Adrenal gland (tissue), 12 donors: ENCODE results near the gene NENF. TPM values are rescaled to one million over a fixed set of nuclear protein-coding genes. Genes with fewer than 3 reads are reported as not detected.

Source experiments
- DNase-seq, 7 donors: peaks; one replicate each; pipeline ENCODE4 v3.0.0-alpha.2; 2019 to 2020
- H3K27ac ChIP-seq, 5 donors: fragments of 200-600 bp; sonication (generic) in 4 of 5; 1 replicate in 3 of 5; 2 replicates in 2 of 5; pipeline versions ENCODE4 v1.5.1 to v1.8.0; 2016 to 2020; ENCODE audit warnings: mild to moderate bottlenecking in 1 of 5
- H3K27me3 ChIP-seq: fragments of 200-600 bp; 2 replicates; pipeline ENCODE4 v1.8.0; 2021
- H3K36me3 ChIP-seq, 2 donors: fragments of 200-600 bp; replicated peaks in 1 of 2; 1 replicate in 1 of 2; 2 replicates in 1 of 2; pipeline versions ENCODE4 v1.5.1 to v1.8.0; 2018 to 2022
- H3K4me1 ChIP-seq, 2 donors: fragments of 200-600 bp; replicated peaks in 1 of 2; 1 replicate in 1 of 2; 2 replicates in 1 of 2; pipeline versions ENCODE4 v1.5.1 to v1.8.0; 2018 to 2021
- H3K4me3 ChIP-seq, 4 donors: fragments of 200-600 bp; sonication (generic) in 3 of 4; one replicate each; pipeline ENCODE4 v1.5.1; 2016 to 2018
- H3K9me3 ChIP-seq, 3 donors: fragments of 200-600 bp; sonication (generic) in 1 of 3; replicated peaks in 1 of 3; 1 replicate in 2 of 3; 2 replicates in 1 of 3; pipeline versions ENCODE4 v1.5.1 to v1.8.0; 2016 to 2021
- POLR2A ChIP-seq, 2 donors: fragments of 450-650 bp; IDR thresholded peaks; one replicate each; pipeline ENCODE4 v1.6.1; 2017; ENCODE audit warnings: antibody characterized with exemption in 2 of 2, mild to moderate bottlenecking in 2 of 2, moderate library complexity in 1 of 2
- WGBS, 4 donors: extraction: QIAGEN DNeasy Blood & Tissue Kit in 2 of 4; methylation state at CpG; one replicate each; pipeline versions ENCODE4 v1.1.5 to v1.1.7; 2013 to 2017; 5-methylcytosine and 5-hydroxymethylcytosine counted together
- intact Hi-C, 2 donors: fragments of 100-400 bp; cut with DNase I; formaldehyde crosslinking; loops; one replicate each; pipeline versions ENCODE4 v1.14.1 to v1.15.0; 2022 to 2023
- polyA plus RNA-seq, 3 donors: library from polyadenylated mRNA; stranded (reverse); fragments of 200-250 nt in 2 of 3; fragments of 350-450 nt in 1 of 3; fragmentation: Illumina TruSeq in 1 of 3; extraction: RNeasy Lipid Tissue Mini Kit (QIAGEN cat#74804) in 1 of 3; gene quantifications; one replicate each; pipeline ENCODE4 v1.2.3, GENCODE V29; 2013 to 2014
- total RNA-seq, 9 donors: library from RNA; depleted of rRNA in 4 of 9; stranded (reverse); fragments of >200 nt in 4 of 9; fragments of 120-200 nt in 1 of 9; fragmentation: NEBNext Ultra II Directional in 1 of 9; extraction: Animal tissue kit (Norgen Biotek cat#: 25700) in 1 of 9; gene quantifications; one replicate each; pipeline versions ENCODE4 v1.1.0 to v1.2.4, GENCODE V29; 2013 to 2023
- TF ChIP-seq, protein P1 (sequence below), 6 experiments: fragments of 450-650 bp in 4 of 6; fragments of 200-600 bp in 2 of 6; sonication (generic) in 1 of 6; IDR thresholded peaks; 1 replicate in 5 of 6; 2 replicates in 1 of 6; pipeline versions ENCODE4 v1.5.1 to v1.8.0; 2016 to 2021; ENCODE audit warnings: antibody characterized with exemption in 6 of 6, mild to moderate bottlenecking in 2 of 6, moderate library complexity in 1 of 6
- donor health status: healthy with polysubstance abuse.
- donor health status: Bipolar disorder and iron deficiency.
- donor health status: DM: yes; HTN: yes; CAD: no.
- donor health status: DM: no; HTN: no; CAD: no.
- donor health status: DM: no; HTN: no; CAD: no.
- donor health status: DM: yes; HTN: yes; CAD: no.

The NENF gene
- total and polyA plus RNA-seq, 12 donors, result 42.6 to 226 (median 82.2) TPM

DNA sequence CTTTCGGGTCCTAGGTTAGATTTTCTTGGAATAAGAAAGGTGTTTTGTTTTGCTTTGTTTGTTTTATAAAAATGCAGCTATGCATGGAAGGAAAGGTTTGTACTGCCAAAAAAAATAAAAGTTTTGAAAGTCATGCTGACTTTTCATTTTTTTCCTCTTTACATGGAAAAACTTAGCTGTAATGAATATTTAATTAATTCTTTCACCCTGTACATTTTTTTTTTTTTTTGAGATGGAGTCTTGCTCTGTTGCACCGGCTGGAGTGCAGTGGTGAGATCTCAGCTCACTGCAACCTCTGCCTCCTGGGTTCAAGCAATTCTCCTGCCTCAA lies 48.7 kb downstream of the NENF start:
- Histone ChIP-seq H3K9me3 (no peaks in the 10 kb centered on the region), H3K36me3 (no peaks in the 10 kb centered on the region), H3K27ac (no peak overlapping the region), H3K4me3 (no peak overlapping the region), H3K27me3 (peaks cover 6% of the 10 kb centered on the region), H3K4me1 (peaks cover 0 to 3% of the 10 kb centered on the region in 2 donors)
- TF ChIP-seq POLR2A (IDR thresholded peaks at IDR 0.05), result no peak
- TF ChIP-seq, protein P1, sequence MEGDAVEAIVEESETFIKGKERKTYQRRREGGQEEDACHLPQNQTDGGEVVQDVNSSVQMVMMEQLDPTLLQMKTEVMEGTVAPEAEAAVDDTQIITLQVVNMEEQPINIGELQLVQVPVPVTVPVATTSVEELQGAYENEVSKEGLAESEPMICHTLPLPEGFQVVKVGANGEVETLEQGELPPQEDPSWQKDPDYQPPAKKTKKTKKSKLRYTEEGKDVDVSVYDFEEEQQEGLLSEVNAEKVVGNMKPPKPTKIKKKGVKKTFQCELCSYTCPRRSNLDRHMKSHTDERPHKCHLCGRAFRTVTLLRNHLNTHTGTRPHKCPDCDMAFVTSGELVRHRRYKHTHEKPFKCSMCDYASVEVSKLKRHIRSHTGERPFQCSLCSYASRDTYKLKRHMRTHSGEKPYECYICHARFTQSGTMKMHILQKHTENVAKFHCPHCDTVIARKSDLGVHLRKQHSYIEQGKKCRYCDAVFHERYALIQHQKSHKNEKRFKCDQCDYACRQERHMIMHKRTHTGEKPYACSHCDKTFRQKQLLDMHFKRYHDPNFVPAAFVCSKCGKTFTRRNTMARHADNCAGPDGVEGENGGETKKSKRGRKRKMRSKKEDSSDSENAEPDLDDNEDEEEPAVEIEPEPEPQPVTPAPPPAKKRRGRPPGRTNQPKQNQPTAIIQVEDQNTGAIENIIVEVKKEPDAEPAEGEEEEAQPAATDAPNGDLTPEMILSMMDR (IDR thresholded peaks at IDR 0.05), result no peak
- no peak for DNase-seq
- WGBS, 4 donors, result 42 to 63% (median 55%) methylated on average over 2 of the region's 2 CpGs
- intact Hi-C loops, result no loop called here

DNA sequence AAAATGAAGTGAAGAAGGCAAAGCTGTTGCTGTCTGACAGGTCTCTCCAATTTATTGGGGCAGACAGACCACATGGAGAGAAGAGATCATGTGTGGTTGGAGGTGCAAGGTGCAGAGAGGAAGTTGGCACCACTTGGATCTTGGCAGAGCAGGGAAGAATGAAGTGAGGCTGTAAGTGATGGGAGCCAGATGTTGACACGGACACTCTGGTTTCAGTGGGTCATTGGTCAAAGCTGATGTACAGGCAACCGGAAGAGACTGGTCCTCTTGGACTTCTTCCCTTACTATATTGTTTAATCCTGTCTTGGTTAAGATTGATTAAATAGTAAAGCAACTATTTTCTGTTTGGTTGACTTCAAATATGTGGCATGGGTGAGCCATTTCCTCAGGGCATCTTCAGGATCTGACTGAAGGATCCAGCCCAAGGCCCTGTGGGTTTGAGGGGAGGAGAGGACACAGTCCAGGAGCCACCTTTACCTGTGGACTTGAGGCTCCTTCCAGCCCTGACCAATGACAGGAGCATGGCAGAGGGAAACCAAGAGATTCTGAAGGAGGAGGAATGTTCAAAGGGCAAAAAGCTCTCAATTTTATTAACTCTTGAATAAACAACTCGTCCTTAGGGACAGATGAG lies 49.4 kb downstream of the NENF start:
- no peak overlapping the region for H3K27ac ChIP-seq
- intact Hi-C loops, result no loop called here
- H3K27me3 ChIP-seq, result peaks cover 6% of the 10 kb centered on the region
- no peak overlapping the region for H3K4me3 ChIP-seq
- H3K4me1 ChIP-seq, result peaks cover 0 to 3% of the 10 kb centered on the region in 2 donors
- no peaks in the 10 kb centered on the region for H3K36me3 ChIP-seq
- TF ChIP-seq, protein P1 (IDR thresholded peaks at IDR 0.05), result no peak
- no peak for TF ChIP-seq POLR2A (IDR thresholded peaks at IDR 0.05)
- H3K9me3 ChIP-seq, result no peaks in the 10 kb centered on the region
- WGBS, 4 donors, result 73 to 87% (median 80%) methylated on average over 3 of the region's 3 CpGs
- DNase-seq, result no peak

DNA sequence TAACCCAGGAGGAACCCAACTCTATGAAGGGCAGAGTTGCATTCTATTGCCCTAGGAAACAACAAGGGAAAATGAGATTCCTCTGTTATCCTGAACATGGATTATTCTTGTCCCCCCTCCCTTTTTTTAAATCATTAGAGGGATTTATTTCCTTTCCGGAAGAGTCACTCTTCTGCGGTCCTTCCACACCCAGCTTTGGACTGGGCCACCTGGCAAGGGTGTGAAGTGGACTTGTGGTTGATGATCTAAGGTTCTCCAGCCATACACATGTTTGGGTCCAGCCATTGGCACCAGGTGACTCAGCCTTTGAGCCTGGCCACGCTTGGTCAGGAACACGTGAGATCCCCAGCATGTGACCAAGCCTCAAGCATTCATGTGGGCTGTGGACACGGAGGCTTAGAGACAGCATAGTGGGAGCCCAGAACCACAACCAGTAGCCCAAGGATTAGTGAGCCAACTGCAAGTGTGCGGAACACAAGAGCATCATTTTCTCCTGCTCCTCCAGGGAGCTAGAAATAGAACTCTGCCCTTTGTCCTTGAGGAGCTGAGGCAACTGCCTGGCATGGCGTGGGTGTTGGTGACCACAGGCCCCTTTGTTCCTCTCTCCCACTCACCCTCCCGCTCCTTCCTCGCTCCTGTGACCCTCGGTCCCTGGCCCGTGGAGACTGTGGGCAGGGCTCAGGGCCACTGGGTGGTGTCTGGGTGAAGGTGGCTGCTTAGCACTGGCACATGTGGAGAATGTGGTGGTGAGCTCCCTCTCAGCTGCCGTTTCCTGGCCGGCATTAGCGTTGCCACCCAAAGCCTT lies 50.1 kb downstream of the NENF start:
- Histone ChIP-seq H3K27ac (no peak overlapping the region), H3K36me3 (no peaks in the 10 kb centered on the region), H3K27me3 (peaks cover 5% of the 10 kb centered on the region), H3K4me3 (no peak overlapping the region), H3K4me1 (no peaks in the 10 kb centered on the region), H3K9me3 (no peaks in the 10 kb centered on the region)
- 68 to 75% (median 71%) methylated on average over 11 to 14 of the region's 14 CpGs for WGBS, 4 donors
- TF ChIP-seq, protein P1 (IDR thresholded peaks at IDR 0.05), result no peak
- no peak for TF ChIP-seq POLR2A (IDR thresholded peaks at IDR 0.05)
- intact Hi-C loops, result no loop called here
- no peak for DNase-seq

DNA sequence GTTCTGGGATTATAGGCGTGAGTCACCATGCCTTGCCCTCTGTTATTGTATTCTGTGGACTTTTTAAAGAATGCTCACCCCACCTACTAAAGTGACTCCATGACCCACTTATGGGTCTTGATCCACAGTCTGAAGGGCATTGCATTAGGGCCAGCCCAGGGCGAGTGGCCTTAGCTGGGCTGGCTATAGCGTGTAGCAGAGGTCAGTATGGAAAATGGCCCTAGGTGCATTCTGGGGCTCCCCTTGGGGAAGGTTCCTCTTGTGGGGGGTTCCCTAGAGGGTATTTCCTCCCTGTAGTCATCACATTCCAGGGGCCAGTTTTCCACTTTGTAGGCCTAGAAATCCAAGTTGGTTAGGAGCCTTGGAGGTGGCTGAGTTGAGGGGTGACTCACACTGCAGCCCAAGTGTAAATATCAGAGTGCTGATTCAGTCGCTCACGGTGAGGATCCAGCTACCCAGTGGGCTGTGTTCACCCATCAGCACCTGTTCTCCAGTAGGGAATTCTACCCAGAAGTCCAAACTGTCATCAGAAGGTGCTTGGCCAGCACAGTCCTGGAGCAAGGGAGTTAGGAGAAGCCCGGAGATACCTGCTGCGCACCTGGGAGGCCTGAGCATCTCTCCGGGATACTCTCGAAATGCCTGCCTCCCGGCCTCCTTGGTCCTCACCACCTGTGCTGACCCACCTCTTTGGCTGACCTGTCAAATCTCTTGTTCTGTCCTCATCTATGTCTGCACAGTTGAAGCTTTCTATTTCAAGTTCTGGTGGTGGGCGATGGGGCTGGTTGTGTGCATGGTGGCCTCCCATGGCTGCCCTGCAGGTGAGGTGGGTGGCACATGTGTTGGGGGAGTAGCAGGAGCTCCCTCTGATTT lies 52.2 kb downstream of the NENF start:
- intact Hi-C loops, result no loop called here
- no peak overlapping the region for H3K4me3 ChIP-seq
- H3K27ac ChIP-seq, result no peak overlapping the region
- H3K4me1 ChIP-seq, result no peaks in the 10 kb centered on the region
- H3K36me3 ChIP-seq, result no peaks in the 10 kb centered on the region
- WGBS, 4 donors, result 91 to 94% (median 93%) methylated on average over 9 to 11 of the region's 11 CpGs
- no peaks in the 10 kb centered on the region for H3K9me3 ChIP-seq
- no peaks in the 10 kb centered on the region for H3K27me3 ChIP-seq
- no peak for TF ChIP-seq POLR2A (IDR thresholded peaks at IDR 0.05)
- TF ChIP-seq, protein P1 (IDR thresholded peaks at IDR 0.05), result no peak
- DNase-seq, result no peak
